ENCODE data around the gene CABLES2.
"Not testable (repeated sequence)": the region's sequence is repeated elsewhere in the genome, so short reads cannot be mapped to it uniquely, and the experiment has no call there.

CABLES2 gene

GRCh38 chr20:62426059-62426348 lies 18.9 kb upstream of the CABLES2 start:
- DNase-seq (ENCODE audit: low spot score in 2 of 2); H3K9me3 Mint-ChIP-seq; H3K4me1 Mint-ChIP-seq; H3K4me3 Mint-ChIP-seq; ATAC-seq; H3K27ac Mint-ChIP-seq; H3K36me3 Mint-ChIP-seq: not testable (repeated sequence)

DNA sequence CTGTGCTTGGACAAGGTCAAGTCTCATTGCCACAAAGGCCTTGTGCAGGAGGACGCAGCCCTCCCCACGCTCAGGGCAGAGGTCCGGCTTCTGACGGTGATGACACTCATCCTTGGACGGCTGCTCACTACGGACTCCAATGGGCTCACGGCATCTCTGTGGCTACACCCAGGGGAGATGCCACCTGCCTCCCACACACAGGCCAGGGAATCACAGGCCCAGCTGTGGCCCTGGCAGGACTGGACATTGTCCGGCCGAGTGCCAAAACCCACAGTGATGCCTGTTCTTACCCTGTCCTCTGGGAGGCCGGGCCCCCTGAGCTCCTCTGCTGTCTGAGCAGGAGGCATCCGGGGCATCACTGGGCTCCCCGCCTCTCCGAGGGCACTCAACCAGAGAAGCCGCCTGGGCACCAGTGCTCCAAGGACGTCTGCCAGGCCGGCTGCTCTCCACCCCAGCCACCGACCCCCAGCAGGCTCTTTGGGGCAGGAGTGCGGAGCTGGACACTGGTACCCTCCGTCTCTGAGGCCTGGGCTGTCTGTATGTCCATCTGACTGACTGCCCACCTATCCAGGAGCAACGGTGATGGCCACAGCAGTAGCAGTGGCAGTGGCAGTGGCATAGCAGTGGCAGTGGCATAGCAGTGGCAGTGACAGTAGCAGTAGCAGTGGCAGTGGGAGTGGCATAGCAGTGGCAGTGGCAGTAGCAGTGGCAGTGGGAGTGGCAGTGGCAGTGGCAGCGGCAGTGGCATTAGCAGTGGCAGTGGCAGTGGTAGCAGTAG lies 18.4 kb upstream of the CABLES2 start:
- H3K36me3 Mint-ChIP-seq, result no peaks in the 10 kb centered on the region
- no peak overlapping the region for H3K27ac Mint-ChIP-seq
- H3K4me1 Mint-ChIP-seq, result no peaks in the 10 kb centered on the region
- DNase-seq (ENCODE audit: low spot score in 2 of 2) (no peak), ATAC-seq (no peak)
- H3K9me3 Mint-ChIP-seq, result no peaks in the 10 kb centered on the region
- no peak overlapping the region for H3K4me3 Mint-ChIP-seq

- no peaks in the 10 kb centered on the region for H3K4me1 Mint-ChIP-seq
- no peaks in the 10 kb centered on the region for H3K36me3 Mint-ChIP-seq
- no peak overlapping the region for H3K27ac Mint-ChIP-seq
- no peak for ATAC-seq
- H3K9me3 Mint-ChIP-seq, result no peaks in the 10 kb centered on the region
- no peak for DNase-seq (ENCODE audit: low spot score in 2 of 2)
- H3K4me3 Mint-ChIP-seq, result no peak overlapping the region
Observed at GRCh38 chr20:62424249-62425107, 17.4 kb upstream of the CABLES2 start.

GRCh38 chr20:62423326-62423706 lies 16.2 kb upstream of the CABLES2 start:
- Mint-ChIP-seq H3K27ac (no peak overlapping the region), H3K36me3 (no peaks in the 10 kb centered on the region), H3K4me1 (no peaks in the 10 kb centered on the region), H3K4me3 (no peak overlapping the region), H3K9me3 (no peaks in the 10 kb centered on the region)
- ATAC-seq (no peak), DNase-seq (ENCODE audit: low spot score in 2 of 2) (no peak)

GRCh38 chr20:62422636-62423325 lies 15.7 kb upstream of the CABLES2 start:
- no peak overlapping the region for H3K4me3 Mint-ChIP-seq
- no peaks in the 10 kb centered on the region for H3K36me3 Mint-ChIP-seq
- no peak overlapping the region for H3K27ac Mint-ChIP-seq
- H3K4me1 Mint-ChIP-seq, result no peaks in the 10 kb centered on the region
- DNase-seq (ENCODE audit: low spot score in 2 of 2) (no peak), ATAC-seq (no peak)
- no peaks in the 10 kb centered on the region for H3K9me3 Mint-ChIP-seq

DNA sequence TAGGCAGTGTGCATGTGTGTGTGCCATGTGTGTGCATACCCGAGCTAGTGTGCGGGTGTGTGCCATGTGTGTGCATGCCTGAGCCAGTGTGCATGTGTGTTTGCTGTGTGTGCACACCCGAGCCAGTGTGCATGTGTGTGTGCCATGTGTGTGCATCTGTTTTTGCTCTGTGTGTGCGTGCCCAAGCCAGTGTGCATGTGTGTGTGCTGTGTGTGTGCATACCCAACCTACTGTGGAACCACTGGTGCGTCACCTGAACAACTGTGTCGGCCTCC lies 14.6 kb upstream of the CABLES2 start:
- DNase-seq (ENCODE audit: low spot score in 2 of 2) (no peak), ATAC-seq (no peak)
- no peaks in the 10 kb centered on the region for H3K36me3 Mint-ChIP-seq
- no peaks in the 10 kb centered on the region for H3K9me3 Mint-ChIP-seq
- no peaks in the 10 kb centered on the region for H3K4me1 Mint-ChIP-seq
- H3K27ac Mint-ChIP-seq, result no peak overlapping the region
- H3K4me3 Mint-ChIP-seq, result no peak overlapping the region

DNA sequence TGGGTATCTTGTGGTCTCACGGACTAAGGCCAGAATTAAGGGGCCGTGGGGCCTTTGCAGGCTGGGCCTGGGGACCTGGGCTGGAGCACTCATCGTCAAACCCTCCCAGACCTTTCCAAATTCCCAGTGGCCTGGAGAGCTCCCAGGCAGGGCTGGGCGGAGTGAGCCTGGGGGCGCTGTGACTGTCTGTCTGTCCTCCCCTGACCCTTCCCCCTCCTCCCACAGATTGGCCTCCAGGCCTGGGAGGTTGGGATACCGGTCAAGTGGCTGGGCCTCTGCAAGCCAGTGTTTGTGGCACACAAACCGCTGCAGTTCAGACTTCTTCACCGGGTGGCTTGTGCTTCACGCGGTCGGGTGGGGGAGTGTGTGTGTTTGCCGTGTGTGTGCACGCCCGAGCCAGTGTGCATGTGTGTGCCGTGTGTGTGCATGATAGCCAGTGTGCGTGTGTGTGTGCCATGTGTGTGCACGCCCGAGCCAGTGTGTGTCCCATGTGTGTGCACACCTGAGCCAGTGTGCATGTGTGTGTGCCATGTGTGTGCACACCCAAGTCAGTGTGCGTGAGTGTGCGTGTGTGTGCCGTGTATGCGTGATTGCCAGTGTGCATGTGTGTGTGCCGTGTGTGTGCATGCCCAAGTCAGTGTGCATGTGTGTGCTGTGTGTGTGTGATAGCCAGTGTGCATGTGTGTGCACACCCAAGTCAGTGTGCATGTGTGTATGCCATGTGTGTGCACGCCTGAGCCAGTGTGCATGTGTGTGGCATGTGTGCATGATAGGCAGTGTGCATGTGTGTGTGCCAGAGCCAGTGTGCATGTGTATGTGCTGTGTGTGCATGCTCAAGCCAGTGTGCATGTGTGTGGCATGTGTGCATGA lies 14.0 kb upstream of the CABLES2 start:
- ATAC-seq (no peak), DNase-seq (ENCODE audit: low spot score in 2 of 2) (no peak)
- Mint-ChIP-seq H3K27ac (no peak overlapping the region), H3K9me3 (no peaks in the 10 kb centered on the region), H3K36me3 (no peaks in the 10 kb centered on the region), H3K4me1 (no peaks in the 10 kb centered on the region), H3K4me3 (no peak overlapping the region)

GRCh38 chr20:62419759-62420158 lies 12.7 kb upstream of the CABLES2 start:
- Mint-ChIP-seq H3K36me3 (no peaks in the 10 kb centered on the region), H3K4me3 (no peak overlapping the region), H3K9me3 (no peaks in the 10 kb centered on the region), H3K4me1 (no peaks in the 10 kb centered on the region), H3K27ac (no peak overlapping the region)
- DNase-seq (ENCODE audit: low spot score in 2 of 2) (no peak), ATAC-seq (no peak)

- H3K4me1 Mint-ChIP-seq, result no peaks in the 10 kb centered on the region
- no peak overlapping the region for H3K27ac Mint-ChIP-seq
- ATAC-seq, result no peak
- DNase-seq (ENCODE audit: low spot score in 2 of 2), result no peak
- H3K9me3 Mint-ChIP-seq, result no peaks in the 10 kb centered on the region
- no peak overlapping the region for H3K4me3 Mint-ChIP-seq
- no peaks in the 10 kb centered on the region for H3K36me3 Mint-ChIP-seq
Observed at GRCh38 chr20:62418709-62419487, 11.8 kb upstream of the CABLES2 start.

GRCh38 chr20:62417981-62418708 lies 11.1 kb upstream of the CABLES2 start:
- H3K27ac Mint-ChIP-seq, result no peak overlapping the region
- ATAC-seq, result no peak
- no peaks in the 10 kb centered on the region for H3K36me3 Mint-ChIP-seq
- no peaks in the 10 kb centered on the region for H3K9me3 Mint-ChIP-seq
- DNase-seq (ENCODE audit: low spot score in 2 of 2), result no peak
- no peak overlapping the region for H3K4me3 Mint-ChIP-seq
- no peaks in the 10 kb centered on the region for H3K4me1 Mint-ChIP-seq

DNA sequence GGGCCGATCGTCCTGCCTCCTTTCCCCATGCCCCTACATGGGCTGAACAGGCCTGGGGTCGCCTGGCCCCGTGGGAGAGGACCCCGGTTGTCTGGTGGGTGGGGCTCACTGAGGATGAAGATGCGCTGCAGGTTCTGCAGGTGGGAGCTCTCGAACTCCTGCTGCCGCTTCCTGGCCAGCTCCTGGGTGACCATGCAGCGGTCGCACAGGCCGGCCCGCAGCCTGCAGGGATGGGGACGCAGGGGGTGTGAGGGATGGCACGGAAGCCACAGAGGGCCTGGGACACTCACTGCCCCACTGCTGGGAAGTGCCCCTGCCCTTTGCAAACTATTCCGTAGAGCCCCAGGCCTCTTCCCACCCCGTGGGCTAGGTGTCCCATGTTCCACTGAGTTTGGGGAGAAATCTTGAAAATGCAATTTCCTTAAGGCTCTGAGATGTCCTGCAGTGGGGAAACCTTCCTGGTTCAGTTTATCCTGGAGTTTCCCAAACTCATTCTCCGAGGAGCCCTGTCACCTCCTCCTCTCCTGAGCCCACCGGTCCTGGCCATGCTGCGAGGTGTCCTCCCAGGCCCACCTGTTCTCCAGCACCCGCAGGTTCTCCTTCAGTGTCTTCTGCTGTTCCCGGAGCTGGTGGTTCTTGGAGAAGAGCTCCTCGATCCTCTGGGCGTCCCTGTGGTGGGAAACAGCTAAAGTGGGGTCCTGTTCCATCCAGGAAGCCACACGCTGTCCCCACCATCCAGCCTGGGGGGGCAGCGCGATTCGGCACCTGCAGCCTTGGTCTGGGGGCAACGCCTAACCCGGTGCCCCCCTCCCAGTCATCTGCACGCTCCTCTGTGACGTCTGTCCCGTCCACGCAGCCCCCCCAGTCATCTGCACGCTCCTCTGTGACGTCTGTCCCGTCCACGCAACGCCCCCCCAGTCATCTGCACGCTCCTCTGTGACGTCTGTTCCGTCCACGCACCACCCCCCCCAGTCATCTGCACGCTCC lies 9.9 kb upstream of the CABLES2 start:
- Mint-ChIP-seq H3K36me3 (no peaks in the 10 kb centered on the region), H3K4me1 (no peaks in the 10 kb centered on the region), H3K27ac (no peak overlapping the region), H3K4me3 (no peak overlapping the region), H3K9me3 (no peaks in the 10 kb centered on the region)
- DNase-seq (ENCODE audit: low spot score in 2 of 2), result no peak
- no peak for ATAC-seq

DNA sequence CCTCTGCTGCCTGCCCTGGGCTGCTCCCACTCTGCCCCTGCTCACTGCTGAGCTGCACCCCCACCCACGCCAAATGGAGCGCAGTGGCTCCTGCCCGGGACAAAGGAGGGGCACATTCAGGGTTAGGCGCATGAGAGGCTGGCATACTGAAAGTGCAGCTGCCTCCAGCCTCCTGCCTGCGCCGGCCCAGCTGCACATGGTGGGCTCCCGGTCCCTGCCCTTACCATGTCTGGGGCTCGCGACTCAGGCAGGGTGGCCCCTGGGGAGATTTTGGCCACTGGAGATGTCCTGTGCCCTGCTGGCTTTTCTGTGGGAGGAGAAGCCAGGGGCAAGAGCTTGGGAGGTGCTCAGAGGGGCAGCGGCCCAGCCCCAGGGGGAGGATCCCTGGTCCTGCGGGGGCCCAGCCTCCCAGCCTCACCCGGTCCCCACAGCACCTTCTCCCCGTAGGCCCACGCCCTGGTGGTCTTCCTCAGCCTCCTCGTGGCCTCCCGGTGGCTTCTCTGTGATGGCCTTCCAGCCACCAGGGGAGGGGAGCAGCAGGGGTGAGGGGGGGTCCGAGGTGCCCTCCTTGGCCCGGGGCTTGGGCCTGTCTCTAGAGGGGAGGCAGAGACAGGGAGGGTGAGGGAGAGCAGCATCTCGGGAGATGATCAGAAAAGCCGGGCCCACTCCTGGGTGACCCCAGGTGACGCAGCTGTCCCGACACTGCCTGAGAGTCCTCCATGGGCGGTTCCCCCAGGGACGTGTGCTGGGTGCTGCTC lies 8.4 kb upstream of the CABLES2 start:
- no peak for ATAC-seq
- Mint-ChIP-seq H3K4me1 (no peaks in the 10 kb centered on the region), H3K9me3 (no peaks in the 10 kb centered on the region)

More for the DNA sequence above, 8.4 kb upstream of the CABLES2 start:
- Mint-ChIP-seq H3K4me3 (no peak overlapping the region), H3K27ac (no peak overlapping the region), H3K36me3 (no peaks in the 10 kb centered on the region)
- no peak for DNase-seq (ENCODE audit: low spot score in 2 of 2)

Data from stimulated activated effector memory CD8-positive, alpha-beta T cell treated with anti-CD3 and anti-CD28 coated beads, Interleukin-12 subunit alpha, Interleukin-12 subunit beta, amount 100 ng/mL, for 72 hours (primary cell).